Gastroesophageal sphincter (tissue), 3 donors: Measurements from ENCODE around the gene SLC66A3.

Experiments
- POLR2A ChIP-seq, 2 donors: fragments of 450-650 bp; IDR thresholded peaks; one replicate each; pipeline ENCODE4 v1.6.1; 2017; ENCODE audit warnings: antibody characterized with exemption in 2 of 2, mild to moderate bottlenecking in 2 of 2, moderate library complexity in 1 of 2
- TF ChIP-seq, protein P1 (sequence below), 4 experiments: fragments of 200-600 bp in 2 of 4; fragments of 450-650 bp in 2 of 4; sonication (generic) in 1 of 4; IDR thresholded peaks; one replicate each; pipeline ENCODE4 v1.5.1; 2017 to 2019; ENCODE audit warnings: antibody characterized with exemption in 4 of 4, mild to moderate bottlenecking in 2 of 4, moderate library complexity in 2 of 4

DNA sequence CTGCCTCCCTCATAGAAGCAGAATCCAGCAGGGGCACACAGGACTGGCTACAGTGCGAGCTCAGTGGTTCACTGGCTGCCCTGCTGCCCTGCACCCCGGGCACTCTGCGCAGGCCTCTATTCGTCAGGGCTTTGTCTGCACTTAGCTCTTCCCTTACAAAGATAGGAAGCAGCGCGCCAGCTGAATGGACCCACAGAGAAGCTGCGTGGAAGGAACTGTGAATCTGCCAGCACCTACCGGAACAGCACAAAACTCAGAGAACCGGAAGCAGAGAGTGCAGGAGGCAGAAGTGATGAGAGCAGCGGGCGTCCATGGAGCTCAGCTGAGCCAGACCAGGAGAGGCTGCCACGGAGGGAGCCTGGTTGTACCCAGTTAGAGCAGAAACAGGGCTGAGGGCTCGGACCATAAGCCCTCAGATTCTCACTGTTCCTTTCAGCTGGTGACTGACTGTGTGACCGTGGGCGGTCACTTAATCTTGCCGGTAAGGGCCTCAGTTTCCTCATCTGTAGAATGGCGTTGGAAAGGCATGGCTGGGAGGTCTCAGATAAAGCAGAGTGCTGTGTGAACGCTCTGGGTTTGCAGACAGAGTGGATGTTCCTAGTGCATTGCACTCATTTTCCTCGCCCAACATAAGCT, 23.1 kb upstream of the SLC66A3 start:
- TF ChIP-seq POLR2A (IDR thresholded peaks at IDR 0.05) = no peak
- TF ChIP-seq, protein P1, sequence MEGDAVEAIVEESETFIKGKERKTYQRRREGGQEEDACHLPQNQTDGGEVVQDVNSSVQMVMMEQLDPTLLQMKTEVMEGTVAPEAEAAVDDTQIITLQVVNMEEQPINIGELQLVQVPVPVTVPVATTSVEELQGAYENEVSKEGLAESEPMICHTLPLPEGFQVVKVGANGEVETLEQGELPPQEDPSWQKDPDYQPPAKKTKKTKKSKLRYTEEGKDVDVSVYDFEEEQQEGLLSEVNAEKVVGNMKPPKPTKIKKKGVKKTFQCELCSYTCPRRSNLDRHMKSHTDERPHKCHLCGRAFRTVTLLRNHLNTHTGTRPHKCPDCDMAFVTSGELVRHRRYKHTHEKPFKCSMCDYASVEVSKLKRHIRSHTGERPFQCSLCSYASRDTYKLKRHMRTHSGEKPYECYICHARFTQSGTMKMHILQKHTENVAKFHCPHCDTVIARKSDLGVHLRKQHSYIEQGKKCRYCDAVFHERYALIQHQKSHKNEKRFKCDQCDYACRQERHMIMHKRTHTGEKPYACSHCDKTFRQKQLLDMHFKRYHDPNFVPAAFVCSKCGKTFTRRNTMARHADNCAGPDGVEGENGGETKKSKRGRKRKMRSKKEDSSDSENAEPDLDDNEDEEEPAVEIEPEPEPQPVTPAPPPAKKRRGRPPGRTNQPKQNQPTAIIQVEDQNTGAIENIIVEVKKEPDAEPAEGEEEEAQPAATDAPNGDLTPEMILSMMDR (IDR thresholded peaks at IDR 0.05) = no peak
